Heart right ventricle (tissue), 16 donors: ENCODE results near the gene LRRC27. TPM values are rescaled to one million over a fixed set of nuclear protein-coding genes. Genes with fewer than 3 reads are reported as not detected.
A peak's percentile ranks its signal among the peaks of the same experiment; 100 is the strongest.

Source experiments
- ATAC-seq, 8 donors: fragments of 200-7000 bp; cut with Tn5 transposase; one replicate each; pipeline ENCODE4 v1.9.1; 2020; ENCODE audit warnings: mild to moderate bottlenecking in 8 of 8, moderate library complexity in 8 of 8, moderate number of reproducible peaks in 1 of 8
- DNase-seq, 2 donors: peaks; one replicate each; pipeline ENCODE4 v3.0.0-alpha.2; 2020
- H3K27ac ChIP-seq, 10 donors: fragments of 200-600 bp; sonication (generic) in 2 of 10; one replicate each; pipeline versions ENCODE4 v1.5.0 to v1.8.0; 2020 to 2022; ENCODE audit warnings: mild to moderate bottlenecking in 3 of 10
- H3K27me3 ChIP-seq, 7 donors: fragments of 200-600 bp; one replicate each; pipeline ENCODE4 v1.8.0; 2021 to 2022; ENCODE audit warnings: mild to moderate bottlenecking in 2 of 7
- H3K36me3 ChIP-seq, 9 donors: fragments of 200-600 bp; sonication (generic) in 1 of 9; one replicate each; pipeline versions ENCODE4 v1.5.0 to v1.8.0; 2020 to 2022; ENCODE audit warnings: mild to moderate bottlenecking in 2 of 9
- H3K4me1 ChIP-seq, 9 donors: fragments of 200-600 bp; sonication (generic) in 1 of 9; one replicate each; pipeline versions ENCODE4 v1.5.0 to v1.8.0; 2020 to 2022; ENCODE audit warnings: mild to moderate bottlenecking in 4 of 9
- H3K4me3 ChIP-seq, 10 donors: fragments of 200-600 bp; sonication (generic) in 2 of 10; one replicate each; pipeline versions ENCODE4 v1.5.0 to v1.8.0; 2020 to 2022; ENCODE audit warnings: mild to moderate bottlenecking in 7 of 10, moderate library complexity in 2 of 10
- H3K9me3 ChIP-seq, 11 donors: fragments of 200-600 bp in 10 of 11; sonication (generic) in 2 of 11; one replicate each; pipeline versions ENCODE4 v1.5.0 to v1.8.0; 2013 to 2022; ENCODE audit warnings: mild to moderate bottlenecking in 2 of 11, control low read depth in 1 of 11, moderate library complexity in 1 of 11
- WGBS, 2 donors: extraction: QIAGEN DNeasy Blood & Tissue Kit; methylation state at CpG; one replicate each; pipeline ENCODE4 v1.1.7; 2013; ENCODE audit warnings: inconsistent platforms in 1 of 2; 5-methylcytosine and 5-hydroxymethylcytosine counted together
- intact Hi-C, 10 donors: fragments of 100-400 bp; cut with DNase I; formaldehyde crosslinking; loops; one replicate each; pipeline versions ENCODE4 v1.11.1 to v1.14.2; 2022
- polyA plus RNA-seq, 2 donors: library from polyadenylated mRNA; stranded (reverse); fragments of 200-250 nt; gene quantifications; one replicate each; pipeline ENCODE4 v1.2.3, GENCODE V29; 2013
- total RNA-seq, 10 donors: library from RNA; stranded (reverse); fragmentation: NEBNext Ultra II Directional in 3 of 10; extraction: Animal tissue kit (Norgen Biotek cat#: 25700) in 3 of 10; gene quantifications; one replicate each; pipeline versions ENCODE4 v1.2.1 to v1.2.4, GENCODE V29; 2021 to 2023
- TF ChIP-seq, protein P1 (sequence below), 9 donors: fragments of 200-600 bp; sonication (generic) in 2 of 9; IDR thresholded peaks; one replicate each; pipeline versions ENCODE4 v1.5.0 to v1.8.0; 2021 to 2022; ENCODE audit warnings: antibody characterized with exemption in 9 of 9, mild to moderate bottlenecking in 5 of 9, moderate library complexity in 1 of 9
- donor health status: Arrhythmogenic right ventricular cardiomyopathy.
- donor health status: ischemic (EF 13 %, LVEDD 7.1; RV severe dilation, severe dysfunction).
- donor health status: healthy with polysubstance abuse.
- donor health status: DM: no; HTN: yes; CAD: no.
- donor health status: DM: no; HTN: no; CAD: no.
- donor health status: ischemic (EF 25% LVEDD 6.9; RV normal size, moderate dysfunction).
- donor health status: ischemic (EF 25% LVEDD 5.7; RV mildly dilated, moderate dysfunction).
- donor health status: healthy.
- donor health status: DM: yes; HTN: yes; CAD: no.
- donor health status: Ischemic cardiomyopathy.
- donor health status: ischemic (EF 35%, LVEDD 5.7; RV mildly dilated, moderate dysfunction).
- donor health status: nonischemic (EF 11% LVEDD 7.7; RV severe dilation, severe dysfunction).
- donor health status: DM: yes; HTN: yes; CAD: no.
- donor health status: PGD.
- donor health status: ischemic (EF 29% LVEDD 5.4; RV normal size, mild dysfunction).
- donor health status: nonischemic (EF 23%, LVEDD 6.1; RV moderate dilation, normal function).

LRRC27 gene
- total and polyA plus RNA-seq, 12 donors, result 3.0 to 8.1 (median 4.7) TPM

DNA sequence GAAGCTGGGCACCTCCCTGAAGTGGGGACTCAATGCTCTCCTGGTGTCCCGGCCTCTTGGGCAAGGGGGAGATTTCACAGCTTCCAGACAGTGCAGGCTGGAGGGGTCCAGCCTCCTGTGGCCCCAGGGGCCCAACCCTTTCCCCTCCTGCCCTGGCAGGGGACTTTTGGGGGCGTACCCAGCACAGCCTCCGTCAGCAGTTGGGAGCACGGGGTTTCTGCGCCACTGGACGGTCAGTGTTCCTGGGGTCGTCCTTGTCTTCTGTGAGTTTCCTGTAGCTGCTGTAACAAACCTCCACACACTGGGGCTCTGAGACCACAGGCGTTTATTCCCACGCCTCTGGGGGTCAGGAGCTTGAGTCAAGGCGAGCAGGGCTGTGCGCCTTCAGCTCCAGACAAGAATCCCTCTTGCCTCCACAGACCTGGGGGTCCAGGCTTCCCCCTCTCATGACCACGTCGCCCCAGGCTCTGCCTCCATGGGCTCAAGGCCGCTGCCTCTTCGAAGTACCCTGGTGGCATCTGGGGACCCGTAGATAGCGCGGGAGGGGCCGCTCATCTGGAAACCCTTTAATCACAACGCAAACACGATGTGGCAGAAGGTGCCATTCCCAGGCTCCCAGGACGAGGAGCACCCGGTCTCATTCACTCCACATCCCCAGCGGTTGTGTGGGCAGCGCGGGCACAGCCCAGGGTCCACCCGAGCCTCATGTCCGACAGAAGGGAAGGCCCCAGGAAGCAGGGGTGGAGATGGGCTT is 79.0 kb downstream of the LRRC27 start:
- intact Hi-C loops, result no loop called here
- ATAC-seq, result no peak

DNA sequence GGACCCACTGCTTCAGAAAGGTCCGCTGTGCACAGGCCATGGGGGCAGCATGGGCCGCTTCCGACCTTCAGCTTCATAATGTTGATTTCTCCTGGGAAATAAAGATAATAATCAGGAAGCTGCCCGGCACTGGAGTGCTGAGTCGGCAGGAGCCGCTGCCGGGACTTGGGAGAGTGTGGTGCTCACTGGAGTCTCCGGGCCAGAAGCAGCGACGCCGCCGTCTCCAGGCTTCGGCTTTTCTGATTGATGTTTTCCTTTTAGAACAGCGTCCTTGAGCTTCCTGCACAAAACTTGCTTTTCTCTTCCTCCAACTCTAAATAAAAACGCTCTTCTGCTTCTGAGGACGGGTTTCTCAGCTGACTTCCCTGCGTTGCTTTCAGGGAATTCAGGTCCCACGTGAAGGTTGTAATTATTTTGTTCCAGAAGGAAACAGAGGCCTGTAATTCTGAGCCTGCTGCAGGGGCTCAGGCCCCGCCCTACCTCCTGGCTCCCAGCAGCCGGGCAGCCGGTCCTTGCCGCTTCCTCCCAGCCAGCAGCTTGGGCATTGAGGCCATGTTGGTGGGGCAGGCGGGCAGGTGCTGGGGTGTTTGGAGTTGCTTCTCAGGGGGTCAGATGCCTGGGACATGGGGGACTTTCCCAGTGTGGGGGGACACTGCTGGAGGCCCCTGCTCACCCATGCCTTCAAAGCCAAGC is 79.7 kb downstream of the LRRC27 start:
- peak overlapping the region in 9 of 10 donors; percentile 1 to 62 (median 44) for H3K27ac ChIP-seq
- H3K9me3 ChIP-seq, result no peaks in the 10 kb centered on the region
- intact Hi-C loops, result no loop called here
- H3K27me3 ChIP-seq, result no peaks in the 10 kb centered on the region
- TF ChIP-seq, protein P1, sequence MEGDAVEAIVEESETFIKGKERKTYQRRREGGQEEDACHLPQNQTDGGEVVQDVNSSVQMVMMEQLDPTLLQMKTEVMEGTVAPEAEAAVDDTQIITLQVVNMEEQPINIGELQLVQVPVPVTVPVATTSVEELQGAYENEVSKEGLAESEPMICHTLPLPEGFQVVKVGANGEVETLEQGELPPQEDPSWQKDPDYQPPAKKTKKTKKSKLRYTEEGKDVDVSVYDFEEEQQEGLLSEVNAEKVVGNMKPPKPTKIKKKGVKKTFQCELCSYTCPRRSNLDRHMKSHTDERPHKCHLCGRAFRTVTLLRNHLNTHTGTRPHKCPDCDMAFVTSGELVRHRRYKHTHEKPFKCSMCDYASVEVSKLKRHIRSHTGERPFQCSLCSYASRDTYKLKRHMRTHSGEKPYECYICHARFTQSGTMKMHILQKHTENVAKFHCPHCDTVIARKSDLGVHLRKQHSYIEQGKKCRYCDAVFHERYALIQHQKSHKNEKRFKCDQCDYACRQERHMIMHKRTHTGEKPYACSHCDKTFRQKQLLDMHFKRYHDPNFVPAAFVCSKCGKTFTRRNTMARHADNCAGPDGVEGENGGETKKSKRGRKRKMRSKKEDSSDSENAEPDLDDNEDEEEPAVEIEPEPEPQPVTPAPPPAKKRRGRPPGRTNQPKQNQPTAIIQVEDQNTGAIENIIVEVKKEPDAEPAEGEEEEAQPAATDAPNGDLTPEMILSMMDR (IDR thresholded peaks at IDR 0.05), result no peak
- H3K4me1 ChIP-seq, result peaks cover 10 to 64% (median 50%) of the 10 kb centered on the region in 9 donors
- H3K4me3 ChIP-seq, result peak overlapping the region in 2 of 10 donors; percentile 10 to 14
- ATAC-seq, result peak in 1 of 8 donors; percentile 23
- DNase-seq, result peak in 1 of 2 donors; percentile 42
- H3K36me3 ChIP-seq, result peaks cover 0 to 5% (median 0%) of the 10 kb centered on the region in 9 donors
- WGBS, 2 donors, result 40 to 57% methylated on average over 23 of the region's 23 CpGs

More for the DNA sequence above, 79.0 kb downstream of the LRRC27 start:
- Histone ChIP-seq H3K27me3 (no peaks in the 10 kb centered on the region), H3K36me3 (peaks cover 0 to 12% (median 0%) of the 10 kb centered on the region in 9 donors), H3K4me1 (peaks cover 10 to 63% (median 50%) of the 10 kb centered on the region in 9 donors), H3K4me3 (peak overlapping the region in 2 of 10 donors; percentile 10 to 14), H3K27ac (peak overlapping the region in 7 of 10 donors; percentile 31 to 62 (median 48)), H3K9me3 (no peaks in the 10 kb centered on the region)
- TF ChIP-seq, protein P1 (IDR thresholded peaks at IDR 0.05), result no peak
- DNase-seq, result no peak
- 87 to 90% methylated on average over 28 of the region's 28 CpGs for WGBS, 2 donors

DNA sequence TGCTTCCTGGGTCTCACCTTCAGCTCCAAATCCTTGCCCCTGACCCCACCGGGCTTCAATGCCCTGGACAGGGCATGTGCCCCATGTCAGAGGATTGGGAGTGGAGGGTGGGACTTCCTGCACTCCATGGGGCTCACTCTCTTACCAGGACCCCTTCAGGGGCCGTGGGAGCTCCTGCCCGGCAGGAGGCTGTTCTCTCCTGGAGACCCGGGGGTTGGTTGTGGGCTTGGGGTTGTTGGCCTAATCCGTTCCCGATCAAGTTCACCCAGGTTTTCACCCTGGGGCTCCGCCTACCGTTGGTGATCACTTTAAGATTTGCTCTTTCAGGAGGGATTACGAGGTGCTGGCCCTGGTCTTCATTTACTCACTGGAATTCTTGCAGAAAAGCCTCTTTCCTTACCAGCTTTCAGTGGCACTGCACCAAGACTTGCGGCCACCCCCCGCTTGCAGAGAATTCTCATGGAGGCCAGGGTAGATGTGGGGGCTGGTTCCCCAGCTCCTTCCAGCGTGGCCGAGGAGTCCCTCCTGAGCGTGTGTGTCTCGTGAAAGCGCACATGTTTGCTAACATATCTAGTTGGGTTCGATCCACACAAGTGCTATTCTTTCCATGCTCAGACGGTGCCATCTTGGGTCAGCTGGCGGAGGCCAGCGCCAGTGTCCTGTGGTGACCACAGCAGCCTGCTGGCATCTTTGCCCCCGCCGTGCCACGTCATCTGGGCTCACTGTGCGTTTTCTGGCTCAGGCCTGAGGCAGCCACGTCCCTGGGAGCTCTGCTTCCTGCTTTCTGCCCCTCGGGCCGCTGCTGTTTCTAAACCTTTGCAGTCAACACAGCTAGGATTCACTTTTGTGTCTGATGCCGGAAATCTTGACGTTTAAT is 80.6 kb downstream of the LRRC27 start:
- TF ChIP-seq, protein P1 (IDR thresholded peaks at IDR 0.05), result no peak
- DNase-seq, result peak in 1 of 2 donors; percentile 29
- H3K4me1 ChIP-seq, result peaks cover 10 to 65% (median 45%) of the 10 kb centered on the region in 9 donors
- WGBS, 2 donors, result 88 to 90% methylated on average over 29 of the region's 29 CpGs
- H3K36me3 ChIP-seq, result peaks cover 0 to 4% (median 0%) of the 10 kb centered on the region in 9 donors
- intact Hi-C loops, result no loop called here
- no peaks in the 10 kb centered on the region for H3K27me3 ChIP-seq
- H3K27ac ChIP-seq, result peak overlapping the region in 6 of 10 donors; percentile 1 to 58 (median 38)
- ATAC-seq, result no peak
- H3K4me3 ChIP-seq, result no peak overlapping the region
- no peaks in the 10 kb centered on the region for H3K9me3 ChIP-seq
